Cardiac fibroblast (primary cell): ENCODE measurements around the gene GPHN.
A peak's percentile ranks its signal among the peaks of the same experiment; 100 is the strongest.

ENCODE experiments used
- DNase-seq, 2 donors: peaks; one replicate each; pipeline versions ENCODE4 v3.0.0 to v3.0.0-alpha.2; 2010; ENCODE audit warnings: low read depth in 2 of 2
- H3K4me3 ChIP-seq, 2 donors: replicated peaks in 1 of 2; 1 replicate in 1 of 2; 2 replicates in 1 of 2; pipeline ENCODE4 v1.5.1; 2011; ENCODE audit warnings: low read depth in 2 of 2, low read length in 2 of 2, mild to moderate bottlenecking in 2 of 2, moderate library complexity in 1 of 2
- CTCF ChIP-seq: IDR thresholded peaks from one replicate; pipeline ENCODE4 v1.5.1; 2011; ENCODE audit warnings: low read depth, mild to moderate bottlenecking, low read length, inconsistent platforms

GPHN gene

DNA sequence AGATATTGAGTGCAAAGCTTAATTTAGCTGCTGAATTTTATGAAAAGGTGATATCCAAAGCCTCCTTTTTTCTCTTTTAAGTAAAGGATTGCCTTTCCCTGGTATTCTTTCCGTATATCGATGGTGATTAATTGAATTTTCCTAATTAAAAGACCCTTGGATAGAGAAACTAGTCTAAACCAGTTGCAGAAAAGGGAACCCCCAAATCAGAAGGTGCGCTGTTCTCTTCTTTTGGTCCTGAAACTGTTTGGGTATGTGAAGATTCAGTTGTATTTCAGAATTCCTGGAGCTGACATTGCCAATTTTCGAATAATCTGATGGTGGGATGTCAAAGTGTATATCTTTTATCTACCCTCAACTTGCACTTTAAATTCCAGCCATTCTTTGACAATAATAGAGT, 1.9 kb downstream of the GPHN start:
- TF ChIP-seq CTCF: no peak
- DNase-seq: peak in 1 of 2 donors; percentile 12
- H3K4me3 ChIP-seq: peak overlapping the region in 1 of 2 donors; percentile 97

DNA sequence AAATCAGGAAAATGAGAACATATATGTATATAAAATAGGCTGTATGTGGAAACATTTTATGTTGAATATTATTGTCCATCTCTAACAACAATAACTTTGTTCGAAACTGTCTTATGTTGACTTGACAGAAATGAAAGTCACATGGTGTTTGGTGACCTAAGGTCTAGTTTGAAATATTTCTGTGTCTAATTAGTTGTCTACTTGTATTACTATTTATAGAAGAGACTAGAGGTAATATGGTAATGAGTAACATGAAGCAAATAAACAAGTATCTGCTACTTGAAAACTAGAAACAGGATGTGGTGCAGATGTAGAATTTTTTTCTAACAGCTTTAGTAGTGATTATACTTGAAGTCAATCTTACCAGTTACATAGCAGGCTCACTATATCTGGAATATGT, 3.9 kb downstream of the GPHN start:
- H3K4me3 ChIP-seq: no peak overlapping the region
- DNase-seq: no peak
- TF ChIP-seq CTCF: no peak

- DNase-seq: peak; percentile 34 to 79
- TF ChIP-seq CTCF: no peak
- H3K4me3 ChIP-seq: no peak overlapping the region
These were observed 6.3 kb downstream of the GPHN start for GRCh38 chr14:66514213-66514612.

DNA sequence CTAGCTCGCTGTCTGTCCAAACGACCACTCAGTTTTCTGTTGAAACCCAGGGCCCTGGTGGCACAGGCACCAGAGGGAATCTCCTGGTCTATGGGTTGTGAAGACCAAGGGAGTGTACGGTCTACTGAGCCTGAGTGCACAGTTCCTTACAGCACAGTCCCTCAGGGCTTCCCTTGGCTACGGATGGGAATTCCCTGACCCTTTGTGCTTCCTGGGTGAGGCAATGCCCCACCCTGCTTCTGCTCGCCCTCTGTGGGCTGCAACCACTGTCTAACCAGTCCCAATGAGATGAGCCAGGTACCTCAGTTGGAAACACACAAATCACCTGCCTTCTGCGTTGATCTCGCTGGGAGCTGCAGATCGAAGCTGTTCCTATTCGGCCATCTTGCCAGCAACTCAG, 22.6 kb downstream of the GPHN start:
- TF ChIP-seq CTCF: no peak
- H3K4me3 ChIP-seq: no peak overlapping the region
- DNase-seq: no peak

DNA sequence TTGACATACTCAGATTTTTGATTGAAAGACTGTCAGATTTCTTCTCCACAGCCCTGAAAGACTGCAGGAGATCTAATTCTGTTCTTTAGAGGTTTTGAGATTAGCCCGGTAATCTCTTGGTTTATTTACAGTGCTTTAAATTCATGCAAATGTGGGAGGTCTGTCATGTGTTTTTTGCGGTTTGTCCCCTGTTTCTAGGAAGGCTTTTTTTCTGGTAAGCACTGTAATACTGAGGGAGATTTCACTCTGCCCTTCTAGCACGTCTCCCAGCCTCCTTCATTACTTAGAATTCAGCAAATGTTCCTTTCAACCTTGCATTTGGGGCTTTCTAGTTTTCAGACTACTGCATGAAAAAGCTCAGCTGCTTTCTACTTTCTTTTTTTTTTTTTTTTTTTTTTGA, 31.1 kb downstream of the GPHN start:
- no peak overlapping the region for H3K4me3 ChIP-seq
- TF ChIP-seq CTCF: no peak
- DNase-seq: no peak

- no peak for TF ChIP-seq CTCF
- no peak for DNase-seq
- no peak overlapping the region for H3K4me3 ChIP-seq
These were observed 32.1 kb downstream of the GPHN start for GRCh38 chr14:66540038-66540437.

- no peak for DNase-seq
- H3K4me3 ChIP-seq: no peak overlapping the region
- no peak for TF ChIP-seq CTCF
These were observed 33.7 kb downstream of the GPHN start for GRCh38 chr14:66541627-66542026.
